PC-3 (cell line): ENCODE results near the gene HSH2D.

Experiments
- CTCF ChIP-seq: fragments of 300-600 bp; sonication (generic); conservative IDR thresholded peaks from 2 replicates; pipeline ENCODE4 v1.5.1; 2017; ENCODE audit warnings: antibody characterized with exemption, low read depth, mild to moderate bottlenecking, low read length
- EZH2 ChIP-seq: fragments of 300-600 bp; sonication (generic); IDR thresholded peaks from one replicate; pipeline ENCODE4 v1.6.1; 2017; ENCODE audit warnings: antibody characterized with exemption, mild to moderate bottlenecking, low read length; ENCODE audit not compliant: unreplicated experiment

GRCh38 chr19:16198370-16198651 lies 54.8 kb downstream of the HSH2D start:
- no peak for TF ChIP-seq CTCF
- TF ChIP-seq EZH2, result no peak
